PC-9 (cell line): ENCODE measurements around the gene MRPS22. TPM values are rescaled to one million over a fixed set of nuclear protein-coding genes. Genes with fewer than 3 reads are reported as not detected.

Experiments
- BruUV-seq: library from RNA; stranded (reverse); fragments of 400-500 nt; replicated peaks from 2 replicates; lab custom pipeline; 2021; lab: Mats Ljungman, UMichigan
- CTCF ChIA-PET: fragments of 300-600 bp; sonication (Branson Sonifier 250); formaldehyde crosslinking; loops from one replicate; lab custom pipeline; 2022; ENCODE audit warnings: antibody characterized with exemption; lab: Charles Lee
- POLR2A ChIA-PET: fragments of 300-600 bp; sonication (Branson Sonifier 250); formaldehyde crosslinking; loops from one replicate; lab custom pipeline; 2022; ENCODE audit warnings: antibody characterized with exemption; ENCODE audit not compliant: unreplicated experiment; lab: Charles Lee
- DNase-seq, 2 experiments: peaks; one replicate each; pipeline versions ENCODE4 v3.0.0 to v3.0.0-alpha.2; 2015 to 2022; ENCODE audit warnings: mixed read lengths in 1 of 2
- H2AFZ ChIP-seq: fragments of 200-600 bp; sonication (generic); 2 replicates; pipeline ENCODE4 v1.8.1; 2017; ENCODE audit warnings: antibody characterized with exemption
- H3F3A ChIP-seq: fragments of 200-600 bp; sonication (generic); 2 replicates; pipeline ENCODE4 v1.8.1; 2017; ENCODE audit warnings: antibody characterized with exemption, mild to moderate bottlenecking, low read depth; ENCODE audit not compliant: insufficient read depth
- H3K27ac ChIP-seq: fragments of 200-600 bp; sonication (generic); 2 replicates; pipeline ENCODE4 v1.6.1; 2016; ENCODE audit warnings: mixed run types
- H3K27me3 ChIP-seq: fragments of 200-600 bp; sonication (generic); 2 replicates; pipeline ENCODE4 v1.6.1; 2016; ENCODE audit warnings: low read depth, mixed run types; ENCODE audit not compliant: insufficient read depth
- H3K36me3 ChIP-seq: fragments of 200-600 bp; sonication (generic); 2 replicates; pipeline ENCODE4 v1.6.1; 2016; ENCODE audit warnings: low read depth, mixed run types
- H3K4me1 ChIP-seq: fragments of 200-600 bp; sonication (generic); replicated peaks from 2 replicates; pipeline ENCODE4 v1.6.1; 2016; ENCODE audit warnings: mixed run types; ENCODE audit not compliant: insufficient read depth
- H3K4me2 ChIP-seq: fragments of 200-600 bp; sonication (generic); 2 replicates; pipeline ENCODE4 v1.6.1; 2017; ENCODE audit warnings: mixed run types
- H3K4me3 ChIP-seq: fragments of 200-600 bp; sonication (generic); 2 replicates; pipeline ENCODE4 v1.6.1; 2016; ENCODE audit warnings: mixed run types
- H3K79me2 ChIP-seq: fragments of 200-600 bp; sonication (generic); 2 replicates; pipeline ENCODE4 v1.6.1; 2017; ENCODE audit warnings: low read depth, mixed run types
- H3K9me2 ChIP-seq: fragments of 200-600 bp; sonication (generic); 2 replicates; pipeline ENCODE4 v1.8.1; 2017; ENCODE audit warnings: mild to moderate bottlenecking; ENCODE audit not compliant: insufficient read depth
- H3K9me3 ChIP-seq: fragments of 200-600 bp; sonication (generic); 2 replicates; pipeline ENCODE4 v1.8.1; 2016; ENCODE audit warnings: low read depth; ENCODE audit not compliant: insufficient read depth
- H4K20me1 ChIP-seq: fragments of 200-600 bp; sonication (generic); 2 replicates; pipeline ENCODE4 v1.8.1; 2017; ENCODE audit not compliant: insufficient read depth
- CTCF ChIP-seq: fragments of 200-600 bp; sonication (generic); conservative IDR thresholded peaks from 2 replicates; pipeline ENCODE4 v1.6.1; 2017; ENCODE audit warnings: mixed run types, antibody characterized with exemption, mild to moderate bottlenecking, moderate library complexity
- EZH2 ChIP-seq: fragments of 200-600 bp; sonication (generic); IDR thresholded peaks from 2 replicates; pipeline ENCODE4 v1.8.0; 2017; ENCODE audit warnings: antibody characterized with exemption, low read depth
- intact Hi-C: fragments of 100-400 bp; cut with micrococcal nuclease; formaldehyde crosslinking; loops from one replicate; pipeline ENCODE4 v1.10.0; 2022; ENCODE audit not compliant: unreplicated experiment
- total RNA-seq: library from RNA; stranded (reverse); gene quantifications from 2 replicates; pipeline ENCODE4 v1.2.3, GENCODE V29; 2021

MRPS22 gene
- total RNA-seq, 1 experiment from 2014 or later = 68.0 TPM

DNA sequence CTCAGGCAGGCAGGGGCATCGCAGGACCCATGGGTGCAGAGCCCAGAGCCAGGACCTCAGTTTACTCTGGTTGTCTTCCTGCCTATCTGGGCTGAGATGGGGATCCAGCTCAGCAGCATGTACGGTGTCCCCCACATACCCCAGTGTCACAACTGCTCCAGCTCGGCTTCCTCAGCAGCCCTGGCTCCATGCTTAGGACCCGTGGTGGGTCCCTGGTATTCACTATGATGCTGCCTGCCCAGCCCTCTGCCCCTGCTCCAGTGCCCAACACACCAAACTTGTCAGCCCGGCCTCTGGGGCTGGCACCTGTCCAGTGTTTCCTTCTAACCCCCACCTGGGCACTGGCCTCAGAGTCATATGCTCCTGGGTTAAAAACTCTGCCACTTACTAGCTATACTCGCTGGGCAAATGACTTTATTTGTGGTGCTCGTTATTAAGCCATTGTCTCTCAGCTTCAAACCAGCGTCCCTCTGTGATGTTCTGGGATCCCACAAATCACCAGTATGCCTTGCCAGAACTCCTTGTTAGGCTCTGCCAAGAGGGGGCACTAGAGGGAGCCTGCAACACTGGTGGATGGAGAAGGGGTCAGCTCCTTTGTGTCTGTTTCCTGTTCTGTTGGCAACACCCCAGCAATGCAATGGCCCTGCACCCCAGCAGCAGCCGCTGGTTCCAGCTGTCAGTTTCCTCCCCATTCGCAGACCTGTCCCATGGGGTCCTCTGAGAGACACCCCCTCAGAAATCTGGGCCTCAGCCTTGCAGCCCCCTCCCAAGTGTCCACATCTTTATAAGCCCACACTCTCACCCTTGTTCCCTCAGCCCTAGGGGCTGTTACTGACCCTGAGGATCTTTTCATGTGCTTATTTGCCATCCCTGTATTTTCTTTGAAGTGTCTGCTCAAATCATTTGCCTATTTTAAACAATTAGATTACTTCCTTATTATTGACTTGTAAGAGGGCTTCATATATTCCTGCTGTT, 24.1 kb upstream of the MRPS22 start:
- H3K27ac ChIP-seq = no peak overlapping the region
- ChIA-PET CTCF (interaction anchor here (0.8 to 1.0 kb wide), 2 partner anchors 17 to 18 kb away, joined by 3 read pairs; no protein-coding TSS in a partner anchor), POLR2A (interaction anchor here (0.5 to 0.6 kb wide), 4 partner anchors 9 to 70 kb away, joined by 3 to 7 read pairs (median 4); partner anchors contain the start of gene COPB2)
- no peak overlapping the region for H3K4me3 ChIP-seq
- intact Hi-C loops = loop anchor here (10.0 kb wide), 2 partner anchors 725 to 985 kb away; partner anchors contain the start of gene CEP70
- peaks cover 24% of the 10 kb centered on the region for H3F3A ChIP-seq
- no peak for DNase-seq
- H3K27me3 ChIP-seq = no peaks in the 10 kb centered on the region
- TF ChIP-seq EZH2 (no peak), CTCF (peak; percentile 40; the same call in 1 of the 2 replicates)
- no peak overlapping the region for H3K4me2 ChIP-seq
- no peaks in the 10 kb centered on the region for H3K9me3 ChIP-seq
- no TSS peak for BruUV-seq
- H2AFZ ChIP-seq = no peak overlapping the region
- H3K79me2 ChIP-seq = no peaks in the 10 kb centered on the region
- peaks cover 32% of the 10 kb centered on the region for H3K4me1 ChIP-seq
- no peaks in the 10 kb centered on the region for H3K36me3 ChIP-seq
- no peaks in the 10 kb centered on the region for H3K9me2 ChIP-seq
- H4K20me1 ChIP-seq = no peaks in the 10 kb centered on the region

GRCh38 chr3:139320551-139321309, 23.1 kb upstream of the MRPS22 start:
- TF ChIP-seq EZH2 = no peak
- Histone ChIP-seq H3K27ac (no peak overlapping the region), H3K36me3 (no peaks in the 10 kb centered on the region), H3K9me3 (no peaks in the 10 kb centered on the region), H3K4me2 (no peak overlapping the region), H3F3A (peaks cover 24% of the 10 kb centered on the region), H3K79me2 (no peaks in the 10 kb centered on the region), H2AFZ (no peak overlapping the region), H4K20me1 (no peaks in the 10 kb centered on the region), H3K4me1 (peaks cover 32% of the 10 kb centered on the region), H3K4me3 (no peak overlapping the region), H3K9me2 (no peaks in the 10 kb centered on the region), H3K27me3 (no peaks in the 10 kb centered on the region)
- BruUV-seq = no TSS peak
- no peak for DNase-seq
- ChIA-PET CTCF (no interaction called here), POLR2A (interaction anchor here (0.5 kb wide), 1 partner anchor 10 kb away, joined by 7 read pairs; no protein-coding TSS in a partner anchor)
- intact Hi-C loops = loop anchor here (10.0 kb wide), 1 partner anchor 726 kb away; the partner anchor contains the start of gene CEP70

- BruUV-seq = no TSS peak
- Histone ChIP-seq H3K4me3 (no peak overlapping the region), H3K9me3 (no peaks in the 10 kb centered on the region), H3K4me1 (peaks cover 19% of the 10 kb centered on the region), H4K20me1 (no peaks in the 10 kb centered on the region), H3K27me3 (no peaks in the 10 kb centered on the region), H3K79me2 (no peaks in the 10 kb centered on the region), H3K27ac (no peak overlapping the region), H2AFZ (no peak overlapping the region), H3F3A (peaks cover 9% of the 10 kb centered on the region), H3K9me2 (no peaks in the 10 kb centered on the region), H3K36me3 (no peaks in the 10 kb centered on the region), H3K4me2 (no peak overlapping the region)
- CTCF ChIA-PET = no interaction called here
- POLR2A ChIA-PET = no interaction called here
- no peak for TF ChIP-seq EZH2
- TF ChIP-seq CTCF = no peak
- DNase-seq = no peak
- intact Hi-C loops = loop anchor here (10.0 kb wide), 1 partner anchor 728 kb away; the partner anchor contains the start of gene CEP70
Observed at GRCh38 chr3:139322346-139322745, 21.5 kb upstream of the MRPS22 start.
